Measurements from ENCODE around the gene BHLHA15. TPM values are rescaled to one million over a fixed set of nuclear protein-coding genes. Genes with fewer than 3 reads are reported as not detected.
"Not testable (repeated sequence)": the region's sequence is repeated elsewhere in the genome, so short reads cannot be mapped to it uniquely, and the experiment has no call there.

BHLHA15 gene
- total RNA-seq, 1 donor from 2014 or later: 0.94 TPM

DNA sequence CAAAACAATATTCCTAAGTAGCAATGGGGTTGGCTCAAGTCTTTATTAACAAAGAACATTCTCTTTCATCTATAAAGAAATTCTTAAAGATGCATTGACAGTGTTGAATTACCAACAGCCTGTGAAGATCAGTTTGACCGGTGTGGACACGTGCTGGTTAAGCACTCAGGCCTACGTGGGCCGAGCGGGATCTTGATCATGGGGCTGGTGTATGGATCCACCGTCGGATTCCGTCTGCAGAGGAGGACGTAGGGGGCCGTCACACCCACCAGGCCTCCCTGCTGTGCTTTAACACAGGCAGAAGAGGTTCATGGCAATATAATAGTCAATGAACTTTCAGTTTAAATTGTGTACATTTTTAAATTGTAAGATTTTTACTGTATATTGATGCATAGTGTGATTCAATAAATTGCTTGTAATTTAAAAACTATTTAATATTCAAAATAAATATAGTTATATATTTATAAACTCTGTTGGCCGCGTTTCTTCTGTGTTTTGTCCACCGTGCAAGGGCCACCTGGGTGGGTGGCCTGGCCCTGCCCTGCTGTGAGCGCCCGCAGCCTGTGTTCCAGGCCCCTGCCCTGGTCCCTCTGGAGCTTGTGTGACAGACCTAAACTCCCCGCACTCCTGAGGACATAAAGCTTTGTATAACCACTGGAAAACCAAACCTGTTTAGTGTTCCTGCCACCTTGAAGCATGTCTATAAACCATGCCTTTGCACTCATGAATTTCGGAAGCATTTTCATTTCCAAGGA lies 1.9 kb upstream of the BHLHA15 start:
- no peak for DNase-seq (ENCODE audit: low read depth)

DNA sequence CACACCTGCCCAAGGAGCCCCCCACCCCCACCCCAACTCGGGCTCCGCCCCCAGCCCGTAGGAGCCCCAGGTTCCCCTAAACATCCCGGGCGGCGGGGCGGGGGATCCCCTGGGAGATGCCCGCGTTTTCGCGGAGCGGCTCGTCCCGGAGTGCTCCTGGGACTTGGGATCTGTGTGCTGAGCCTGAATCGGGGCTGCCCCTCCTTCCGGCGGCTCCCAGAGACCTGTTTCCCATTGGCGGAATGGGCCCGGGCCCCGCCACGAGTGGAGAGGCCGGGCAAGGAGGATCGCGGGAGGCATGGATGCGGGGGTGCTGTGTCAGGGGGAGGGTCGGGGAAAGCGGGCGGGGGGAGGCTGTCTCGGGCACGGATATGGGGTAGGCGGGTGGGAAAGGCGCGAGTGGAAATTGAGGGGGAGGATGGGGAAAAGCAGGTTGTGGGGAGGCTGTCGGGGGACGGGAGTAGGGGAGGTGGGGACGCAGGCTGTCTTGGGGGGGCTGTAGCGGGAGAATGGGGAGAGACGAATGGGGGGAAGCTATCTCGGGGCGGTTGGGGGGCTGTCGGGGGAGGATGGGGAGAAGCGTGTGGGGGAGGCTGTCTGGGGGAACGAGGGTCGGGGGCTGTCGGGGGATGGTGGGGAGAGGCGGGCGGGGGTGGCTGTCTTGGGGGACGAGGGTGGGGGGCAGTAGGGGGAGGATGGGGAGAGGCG lies 572 bp upstream of the BHLHA15 start:
- no peak for DNase-seq (ENCODE audit: low read depth)

DNA sequence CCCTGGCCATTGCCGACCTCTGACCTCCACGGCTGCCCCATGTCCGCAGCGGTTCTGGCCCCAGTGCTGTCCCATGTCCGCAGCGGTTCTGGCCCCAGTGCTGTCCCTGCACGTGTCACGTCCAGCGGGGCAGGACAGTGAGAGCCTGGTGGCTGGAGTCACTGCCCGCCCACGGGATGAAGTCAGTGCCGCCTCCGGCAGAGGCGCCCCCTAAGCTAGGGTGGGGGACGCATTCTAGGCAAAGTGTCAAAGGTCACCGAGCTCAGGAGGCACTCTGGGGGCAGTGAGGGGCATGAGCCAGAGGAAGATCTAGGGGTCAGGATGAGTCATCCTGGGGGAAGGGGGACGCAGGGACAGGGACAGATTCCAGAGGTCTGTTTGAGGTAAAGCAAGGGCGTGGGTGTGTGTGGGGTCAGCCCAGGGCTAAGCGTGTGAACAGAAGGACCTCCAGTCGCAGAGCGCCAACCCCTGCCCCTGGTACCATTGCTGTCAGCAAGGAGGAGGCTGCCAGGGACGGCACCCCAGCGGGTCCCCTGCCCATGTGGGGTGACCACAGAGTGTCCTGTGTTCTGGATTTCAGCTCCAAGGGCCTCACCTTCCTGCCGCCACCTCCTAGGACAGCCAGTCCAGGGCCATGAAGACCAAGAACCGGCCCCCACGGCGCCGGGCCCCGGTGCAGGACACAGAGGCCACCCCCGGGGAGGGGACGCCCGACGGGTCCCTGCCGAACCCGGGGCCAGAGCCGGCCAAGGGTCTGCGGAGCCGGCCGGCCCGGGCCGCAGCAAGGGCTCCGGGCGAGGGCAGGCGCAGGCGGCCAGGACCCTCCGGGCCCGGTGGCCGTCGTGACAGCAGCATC lies 665 bp downstream of the BHLHA15 start:
- DNase-seq (ENCODE audit: low read depth): no peak

DNA sequence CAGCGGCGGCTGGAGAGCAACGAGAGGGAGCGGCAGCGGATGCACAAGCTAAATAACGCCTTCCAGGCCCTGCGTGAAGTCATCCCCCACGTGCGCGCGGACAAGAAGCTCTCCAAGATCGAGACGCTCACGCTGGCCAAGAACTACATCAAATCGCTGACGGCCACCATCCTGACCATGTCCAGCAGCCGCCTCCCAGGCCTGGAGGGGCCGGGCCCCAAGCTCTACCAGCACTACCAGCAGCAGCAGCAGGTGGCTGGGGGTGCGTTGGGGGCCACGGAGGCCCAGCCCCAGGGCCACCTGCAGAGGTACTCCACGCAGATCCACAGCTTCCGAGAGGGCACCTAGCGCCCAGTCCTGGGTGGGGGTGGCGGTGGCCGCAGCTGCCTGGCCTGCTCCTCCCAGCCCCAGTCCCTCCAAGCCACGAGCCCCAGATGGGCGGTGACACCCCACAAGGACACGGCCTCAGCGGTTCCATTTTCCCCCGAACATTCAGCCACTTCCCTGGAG lies 1.3 kb downstream of the BHLHA15 start:
- no peak for DNase-seq (ENCODE audit: low read depth)

- no peak for DNase-seq (ENCODE audit: low read depth)
Observed at GRCh38 chr7:98213296-98213887, 2.2 kb downstream of the BHLHA15 start.

DNA sequence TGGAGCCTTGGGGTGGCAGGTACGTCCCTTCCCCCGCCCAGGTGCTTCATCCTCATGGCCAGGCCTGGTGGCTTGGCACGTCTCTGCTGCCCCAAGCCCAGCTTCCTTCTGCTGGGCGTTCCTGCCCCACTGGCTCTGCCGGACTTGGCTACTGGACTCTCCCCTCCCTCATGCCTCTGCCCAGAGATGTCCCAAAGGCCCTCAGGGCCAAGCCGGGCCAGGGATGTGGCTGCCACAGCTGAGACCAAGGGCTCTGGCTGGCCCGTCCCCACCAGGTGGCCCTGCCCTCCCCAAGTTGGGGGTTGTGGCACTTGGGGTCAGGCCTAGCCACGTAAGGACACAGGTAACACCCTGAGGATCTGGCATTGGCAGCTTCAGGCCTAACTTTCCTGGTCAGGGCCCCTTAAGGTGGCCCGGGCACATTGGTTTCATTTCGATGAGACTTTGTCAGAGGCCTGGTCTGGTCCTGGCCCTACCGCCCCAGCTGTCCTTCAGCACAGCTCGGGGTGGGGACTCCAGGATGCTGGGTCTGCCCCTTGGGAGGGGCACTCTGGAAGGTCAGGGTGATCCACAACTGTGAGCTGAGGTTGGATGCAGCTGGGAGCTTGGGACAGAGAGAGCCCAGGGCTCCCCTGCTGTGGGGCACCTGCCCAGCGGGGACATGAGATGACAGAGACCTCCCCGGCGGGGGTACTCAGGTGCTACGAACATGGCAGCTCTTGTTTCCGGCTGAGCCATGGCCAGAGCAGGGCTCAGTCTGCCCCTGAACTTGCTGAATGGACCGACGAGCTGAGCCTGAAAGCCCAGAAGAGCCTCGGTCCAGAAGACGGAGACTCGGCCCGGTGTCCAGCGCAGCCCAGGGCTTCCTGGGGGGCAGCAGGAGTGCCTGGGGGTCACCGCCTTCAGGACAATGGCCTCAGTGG lies 2.9 kb downstream of the BHLHA15 start:
- DNase-seq (ENCODE audit: low read depth): no peak

- DNase-seq (ENCODE audit: low read depth): no peak
Observed at GRCh38 chr7:98214811-98215321, 3.6 kb downstream of the BHLHA15 start.

GRCh38 chr7:98215561-98216495 lies 4.6 kb downstream of the BHLHA15 start:
- DNase-seq (ENCODE audit: low read depth): no peak

DNA sequence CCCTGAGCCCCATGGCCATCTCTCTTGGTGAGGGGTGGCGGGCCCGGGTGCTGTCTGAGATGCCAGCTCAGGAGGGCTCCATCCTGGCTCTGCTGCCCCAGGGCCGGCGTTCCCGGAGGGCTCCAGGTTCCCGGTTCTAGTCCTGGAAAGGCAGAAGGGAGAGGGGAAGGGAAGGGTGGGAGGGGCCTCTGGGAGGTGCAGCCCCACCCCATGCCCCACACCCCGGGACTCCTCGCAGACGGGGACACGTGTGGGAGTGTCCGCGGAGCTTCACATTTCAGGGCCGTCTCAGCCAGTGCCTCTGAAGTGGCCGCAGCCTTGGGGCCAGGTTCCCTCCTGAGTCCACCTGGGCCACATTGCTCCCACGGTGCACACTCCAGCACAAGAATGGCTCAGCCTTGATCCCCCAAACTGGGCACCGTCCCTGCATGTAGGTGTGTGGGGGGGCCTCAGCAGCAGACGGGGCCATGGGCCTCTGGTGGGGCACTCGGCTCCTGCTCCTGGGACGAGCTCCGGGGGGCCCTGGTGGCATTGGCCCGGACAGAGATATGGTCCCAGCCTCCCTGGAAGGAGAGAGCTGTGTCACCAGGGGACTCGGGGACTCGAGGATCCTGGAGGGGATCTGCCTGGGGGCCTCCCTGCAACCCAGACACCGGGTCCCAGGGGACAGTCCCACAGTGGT lies 5.8 kb downstream of the BHLHA15 start:
- DNase-seq (ENCODE audit: low read depth): no peak

DNA sequence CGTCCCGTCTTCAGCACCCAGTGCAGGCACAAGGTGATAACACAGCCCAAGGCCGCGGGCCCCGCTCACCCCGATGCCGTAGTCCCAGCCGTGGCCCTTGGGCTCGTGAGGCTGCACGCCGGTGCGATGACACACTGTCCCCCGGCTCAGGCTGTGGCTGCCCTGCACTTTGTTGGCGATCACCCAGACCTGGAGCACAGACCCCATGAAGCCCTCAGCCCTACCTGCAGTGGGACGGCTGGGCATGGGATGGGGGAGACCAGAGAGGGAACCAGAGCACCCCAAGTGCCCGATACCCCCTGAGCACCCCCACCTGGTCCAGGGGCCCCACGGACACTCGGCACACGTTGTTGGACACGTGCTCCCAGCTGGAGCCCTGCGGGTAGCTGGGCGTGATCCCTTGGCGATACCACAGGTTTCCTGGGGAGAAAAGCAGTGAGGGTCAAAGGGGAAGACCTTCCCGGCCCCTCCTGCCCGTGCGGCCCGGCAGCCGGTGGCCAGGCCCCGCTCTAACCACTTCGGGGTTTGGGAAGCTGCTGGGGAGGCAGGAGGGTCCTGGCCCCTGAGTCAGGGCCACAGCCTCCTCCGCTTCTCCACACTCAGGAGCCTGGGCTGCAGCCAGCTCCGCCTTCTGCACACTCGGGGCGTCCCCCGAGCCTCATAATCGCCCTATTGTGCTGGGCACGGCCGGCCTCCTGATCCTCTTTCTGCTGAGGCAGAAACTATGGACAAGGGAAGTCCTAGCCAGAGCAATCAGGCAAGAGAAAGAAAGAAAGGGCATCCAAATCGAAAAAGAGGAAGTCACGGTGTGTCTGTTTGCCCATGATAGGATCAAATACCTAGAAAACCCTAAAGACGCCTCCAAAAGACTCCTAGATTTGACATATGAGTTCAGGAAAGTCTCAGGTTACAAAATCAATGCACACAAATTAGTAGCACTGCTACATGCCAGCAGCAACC lies 6.7 kb downstream of the BHLHA15 start:
- no peak for DNase-seq (ENCODE audit: low read depth)

- not testable (repeated sequence) for DNase-seq (ENCODE audit: low read depth)
Observed at GRCh38 chr7:98219382-98219781, 8.1 kb downstream of the BHLHA15 start.

DNA sequence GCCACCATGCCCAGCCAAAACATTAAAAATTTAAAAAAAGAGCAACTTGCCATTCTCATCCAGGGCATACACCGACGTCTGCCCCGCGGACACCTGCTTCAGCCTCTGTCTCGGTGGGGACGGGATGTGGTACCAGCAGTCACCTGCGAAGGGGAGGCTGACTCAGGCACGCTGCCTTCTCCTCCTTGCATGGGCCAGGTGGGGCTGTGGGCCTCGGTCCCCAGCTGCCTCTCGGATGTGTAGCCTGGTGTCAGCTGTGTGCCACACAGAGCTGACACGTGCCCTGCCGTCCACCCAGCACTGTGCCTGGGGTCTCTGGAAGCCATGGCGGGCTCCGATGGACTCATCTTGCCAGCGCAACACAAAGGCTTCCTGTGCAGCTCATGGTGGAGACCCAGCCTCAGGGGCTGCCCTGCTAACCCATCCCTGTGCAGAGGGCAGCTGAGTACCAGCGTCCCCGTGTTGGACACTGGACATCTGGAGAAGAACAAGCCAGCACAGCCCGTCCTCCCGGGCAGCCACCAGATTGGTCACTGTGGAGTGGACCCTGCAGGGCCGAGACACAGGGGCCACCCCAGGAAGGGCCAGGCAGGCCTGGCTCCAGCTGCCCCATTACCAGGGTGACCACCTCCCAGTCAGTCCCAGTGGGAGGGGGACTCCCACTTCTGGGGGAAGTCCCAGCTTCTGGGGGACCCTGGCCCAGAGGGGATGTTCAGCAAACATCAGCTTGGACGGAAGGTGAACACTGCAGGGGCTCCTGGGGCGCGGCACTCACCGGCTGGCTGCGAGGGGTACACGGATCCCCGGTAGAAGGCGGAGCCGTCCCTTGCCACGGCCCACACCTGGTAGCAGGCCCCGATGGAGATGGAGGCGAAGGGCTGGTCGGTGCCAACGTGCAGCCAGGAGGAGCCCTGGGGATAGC lies 10.6 kb downstream of the BHLHA15 start:
- DNase-seq (ENCODE audit: low read depth): no peak

- DNase-seq (ENCODE audit: low read depth): no peak
Observed at GRCh38 chr7:98222533-98223195, 11.4 kb downstream of the BHLHA15 start.

DNA sequence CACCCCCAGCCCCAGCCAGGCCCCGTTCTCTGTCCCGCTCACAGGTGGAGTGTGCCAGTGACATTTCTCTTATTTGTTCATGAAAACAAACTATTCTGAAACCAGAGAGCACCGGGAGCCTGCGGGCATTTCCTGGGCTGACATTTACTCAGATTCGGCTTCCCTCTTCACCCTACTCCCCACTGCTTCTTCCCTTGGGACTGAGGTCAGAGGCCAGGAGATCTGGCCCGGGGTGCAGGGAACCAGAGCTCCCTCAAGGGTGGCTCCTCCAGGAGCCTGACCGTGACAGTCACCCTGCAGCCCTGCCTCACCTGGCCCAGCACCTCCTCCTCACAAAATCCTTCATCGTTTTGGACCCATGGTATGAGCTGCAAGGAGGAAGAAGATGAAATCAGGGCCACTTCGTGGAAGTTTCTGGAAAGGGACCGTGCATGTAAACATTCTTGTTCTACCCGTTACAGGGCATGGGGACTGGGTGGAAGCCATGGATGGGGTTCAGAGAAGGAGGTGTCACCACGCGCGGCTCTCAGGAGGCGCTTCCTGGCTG lies 12.2 kb downstream of the BHLHA15 start:
- DNase-seq (ENCODE audit: low read depth): no peak

GRCh38 chr7:98223898-98224700 lies 12.9 kb downstream of the BHLHA15 start:
- no peak for DNase-seq (ENCODE audit: low read depth)
